HepG2 (cell line): Measurements from ENCODE around the gene SMIM24. TPM values are rescaled to one million over a fixed set of nuclear protein-coding genes. Genes with fewer than 3 reads are reported as not detected.
A peak's percentile ranks its signal among the peaks of the same experiment; 100 is the strongest.

Experiments used
- ATAC-seq: fragments of 200-7000 bp; cut with Tn5 transposase; 3 replicates; pipeline ENCODE4 v1.9.1; 2020; ENCODE audit warnings: mild to moderate bottlenecking, moderate library complexity
- BruUV-seq: library from RNA; stranded (reverse); fragments of 400-500 nt; replicated peaks from 2 replicates; lab custom pipeline; 2021; lab: Mats Ljungman, UMichigan
- CTCF ChIA-PET: fragments of 300-600 bp; formaldehyde crosslinking; extraction: SDS; loops from one replicate; lab custom pipeline; 2021; ENCODE audit warnings: low total read pairs, inconsistent platforms, low intra/inter-chr PET ratio; lab: Yijun Ruan, JAX
- POLR2A ChIA-PET: fragments of 350-600 bp; sonication (Branson Sonifier 250); formaldehyde crosslinking; loops from one replicate; lab custom pipeline; 2020; ENCODE audit warnings: antibody characterized with exemption, inconsistent platforms; lab: Yijun Ruan, JAX
- DNase-seq: peaks from one replicate; pipeline ENCODE4 v3.0.0-alpha.2; 2015; ENCODE audit warnings: low spot score
- FAIRE-seq: peaks from 3 replicates; lab custom pipeline; 2011; peaks lifted over from hg19 to GRCh38; lab: Jason Lieb, UNC
- H2AFZ ChIP-seq: one replicate; pipeline ENCODE4 v1.6.1; 2011; ENCODE audit warnings: low read length, inconsistent platforms
- H3K27ac ChIP-seq: fragments of 300-600 bp; 3 replicates; pipeline ENCODE4 v1.8.0; 2011; ENCODE audit warnings: mixed run types, mild to moderate bottlenecking, mixed read lengths, low read length, inconsistent platforms; ENCODE audit not compliant: insufficient read depth; ENCODE audit errors: extremely low read length
- H3K27me3 ChIP-seq, 2 experiments: fragments of 200-600 bp in 1 of 2; 2 replicates in 1 of 2; 3 replicates in 1 of 2; pipeline versions ENCODE4 v1.6.0 to v1.8.0; 2011; ENCODE audit warnings: low read length in 2 of 2, mild to moderate bottlenecking in 2 of 2, moderate library complexity in 2 of 2, inconsistent platforms in 1 of 2; ENCODE audit not compliant: insufficient read depth in 2 of 2, control insufficient read depth in 1 of 2
- H3K36me3 ChIP-seq, 2 experiments: fragments of 200-600 bp in 1 of 2; replicated peaks in 1 of 2; 2 replicates in 1 of 2; 3 replicates in 1 of 2; pipeline versions ENCODE4 v1.5.1 to v1.8.0; 2011; ENCODE audit warnings: low read length in 2 of 2, inconsistent platforms in 1 of 2; ENCODE audit not compliant: insufficient read depth in 2 of 2, control insufficient read depth in 1 of 2
- H3K4me1 ChIP-seq: 2 replicates; pipeline ENCODE4 v1.5.1; 2012; ENCODE audit warnings: low read length, inconsistent platforms; ENCODE audit not compliant: insufficient read depth
- H3K4me2 ChIP-seq: 2 replicates; pipeline ENCODE4 v1.6.0; 2011; ENCODE audit warnings: low read depth, low read length, inconsistent platforms
- H3K4me3 ChIP-seq, 3 experiments: fragments of 200-600 bp in 1 of 3; sonication (generic), shearing (Covaris generic) in 1 of 3; replicated peaks in 1 of 3; 2 replicates each; pipeline ENCODE4 v1.5.1; 2011 to 2016; ENCODE audit warnings: low read length in 3 of 3, inconsistent platforms in 2 of 3, low read depth in 2 of 3, mild to moderate bottlenecking in 2 of 3, control low read depth in 1 of 3, mixed read lengths in 1 of 3; ENCODE audit not compliant: insufficient read depth in 1 of 3
- H3K79me2 ChIP-seq: one replicate; pipeline ENCODE4 v1.6.1; 2011; ENCODE audit warnings: low read length, inconsistent platforms; ENCODE audit not compliant: insufficient read depth
- H3K9ac ChIP-seq: 2 replicates; pipeline ENCODE4 v1.6.0; 2011; ENCODE audit warnings: mild to moderate bottlenecking, low read depth, low read length, inconsistent platforms; ENCODE audit not compliant: insufficient read depth
- H3K9me3 ChIP-seq: 2 replicates; pipeline ENCODE4 v1.5.1; 2012; ENCODE audit warnings: mild to moderate bottlenecking, low read length
- H4K20me1 ChIP-seq: 2 replicates; pipeline ENCODE4 v1.6.0; 2011; ENCODE audit warnings: inconsistent platforms, mild to moderate bottlenecking, low read length, moderate library complexity; ENCODE audit not compliant: insufficient read depth
- RBM22 ChIP-seq: fragments of 200-400 bp; formaldehyde crosslinking; optimal IDR thresholded peaks from 2 replicates; pipeline ENCODE3; 2017; ENCODE audit warnings: mild to moderate bottlenecking, low read length, moderate library complexity
- STAG1 ChIP-seq: sonication (generic); formaldehyde crosslinking; IDR thresholded peaks from 2 replicates; pipeline ENCODE4 v1.4.0; 2020; ENCODE audit warnings: missing genetic modification reagents
- ZBTB33 ChIP-seq: sonication (generic); formaldehyde crosslinking; IDR thresholded peaks from 2 replicates; pipeline ENCODE4 v1.4.0; 2020; ENCODE audit warnings: missing genetic modification reagents
- ZMYM3 ChIP-seq: sonication (generic); formaldehyde crosslinking; IDR thresholded peaks from 2 replicates; pipeline ENCODE4 v1.5.1; 2020; ENCODE audit warnings: mild to moderate bottlenecking, missing genetic modification reagents
- ZNF124 ChIP-seq: sonication (generic); formaldehyde crosslinking; IDR thresholded peaks from 2 replicates; pipeline ENCODE4 v1.4.0; 2020; ENCODE audit warnings: missing genetic modification reagents
- ZNF629 ChIP-seq: sonication (generic); formaldehyde crosslinking; conservative IDR thresholded peaks from 2 replicates; pipeline ENCODE4 v1.5.0; 2020; ENCODE audit warnings: missing genetic modification reagents
- ZNF800 ChIP-seq: sonication (generic); formaldehyde crosslinking; IDR thresholded peaks from 2 replicates; pipeline ENCODE4 v1.4.0; 2020; ENCODE audit warnings: missing genetic modification reagents
- WGBS: methylation state at CpG from one replicate; pipeline ENCODE4 v1.1.6; 2017; ENCODE audit warnings: low lambda C conversion rate; 5-methylcytosine and 5-hydroxymethylcytosine counted together
- in situ Hi-C: cut with HindIII; loops from 2 replicates; pipeline ENCODE4 v1.10.0; 2017; ENCODE audit warnings: low pct_unique_long_range_greater_than_20kb; ENCODE audit not compliant: extremely low pct_ligation_motif_present
- intact Hi-C: fragments of 100-400 bp; cut with micrococcal nuclease; formaldehyde crosslinking; loops from one replicate; pipeline ENCODE4 v1.10.0; 2022; ENCODE audit not compliant: unreplicated experiment
- polyA plus RNA-seq, 8 experiments: library from polyadenylated mRNA; depleted of rRNA in 3 of 8; stranded (reverse) in 7 of 8; unstranded in 1 of 8; fragments of >200 nt; fragmentation: Illumina TruSeq in 4 of 8; extraction: Trizol in 4 of 8; gene quantifications; 2 replicates each; pipeline versions ENCODE4 v1.2.1 to v1.2.3, GENCODE V29; 2011 to 2016; ENCODE audit warnings: low read depth in 4 of 8, missing spikeins in 1 of 8, mixed read lengths in 1 of 8; ENCODE audit not compliant: insufficient read depth in 1 of 8
- total RNA-seq, 5 experiments: library from RNA; depleted of rRNA; stranded (reverse); fragments of >200 nt; fragmentation: Illumina TruSeq; extraction: Trizol; gene quantifications; 2 replicates each; pipeline ENCODE4 v1.2.3, GENCODE V29; 2016; ENCODE audit warnings: low read depth in 1 of 5

SMIM24 gene
- total and polyA plus RNA-seq, 2 of the 13 experiments (the other 11 are each of a cell fraction or from before 2014, with no cell fraction given), result 11.2 to 70.6 TPM

- H3K9me3 ChIP-seq, result no peaks in the 10 kb centered on the region
- no peak overlapping the region for H3K27ac ChIP-seq
- no peak overlapping the region for H3K4me2 ChIP-seq
- TF ChIP-seq ZMYM3 (CRISPR knock-in tag), result peak; percentile 23; the same call in 1 of the 2 replicates
- TF ChIP-seq ZNF124 (CRISPR knock-in tag), result no peak
- TF ChIP-seq ZNF629 (CRISPR knock-in tag), result peak; percentile 84
- H3K9ac ChIP-seq, result no peak overlapping the region
- in situ Hi-C loops, result no loop called here
- ATAC-seq (no peak), FAIRE-seq (no peak), DNase-seq (no peak)
- no peaks in the 10 kb centered on the region for H3K27me3 ChIP-seq
- WGBS, result 95% methylated on average over 14 of the region's 15 CpGs
- no peak overlapping the region for H3K4me3 ChIP-seq
- CTCF ChIA-PET, result no interaction called here
- peaks cover 3 to 8% of the 10 kb centered on the region in 2 experiments; a peak in 4 of 5 replicates for H3K36me3 ChIP-seq
- no TSS peak for BruUV-seq
- no peak overlapping the region for H2AFZ ChIP-seq
- no peaks in the 10 kb centered on the region for H3K79me2 ChIP-seq
- H4K20me1 ChIP-seq, result no peaks in the 10 kb centered on the region; the same call in 1 of the 2 replicates
- POLR2A ChIA-PET, result no interaction called here
- intact Hi-C loops, result no loop called here
- peaks cover 22% of the 10 kb centered on the region for H3K4me1 ChIP-seq
These were observed 37.7 kb downstream of the SMIM24 start for GRCh38 chr19:3442487-3443071.

- no peak overlapping the region for H3K4me3 ChIP-seq
- POLR2A ChIA-PET, result no interaction called here
- peak; percentile 26; the same call in 1 of the 2 replicates for TF ChIP-seq ZBTB33
- peak; percentile 42 for TF ChIP-seq RBM22
- no peak for TF ChIP-seq ZNF800
- no peak for TF ChIP-seq STAG1 (CRISPR knock-in tag)
- TF ChIP-seq, all 625 proteins: peak for 2
- H3K27me3 ChIP-seq, result no peaks in the 10 kb centered on the region
- intact Hi-C loops, result no loop called here
- H3K4me1 ChIP-seq, result peaks cover 22% of the 10 kb centered on the region
- DNase-seq, result no peak
- H3K9me3 ChIP-seq, result no peaks in the 10 kb centered on the region
- ATAC-seq, result no peak
- in situ Hi-C loops, result no loop called here
- H3K27ac ChIP-seq, result no peak overlapping the region
- CTCF ChIA-PET, result interaction anchor here (2.8 kb wide), 1 partner anchor 115 kb away, joined by 16 read pairs; no protein-coding TSS in a partner anchor
- H4K20me1 ChIP-seq, result no peaks in the 10 kb centered on the region; the same call in 1 of the 2 replicates
- no peaks in the 10 kb centered on the region for H3K79me2 ChIP-seq
- no peak overlapping the region for H3K9ac ChIP-seq
- FAIRE-seq, result no peak
- H2AFZ ChIP-seq, result no peak overlapping the region
- H3K4me2 ChIP-seq, result no peak overlapping the region
- BruUV-seq, result no TSS peak
- WGBS, result 95% methylated on average over 13 of the region's 14 CpGs
- H3K36me3 ChIP-seq, result peaks cover 3 to 8% of the 10 kb centered on the region in 2 experiments; a peak in 4 of 5 replicates
These were observed 38.4 kb downstream of the SMIM24 start for GRCh38 chr19:3441986-3442329.
